NCI-H2227 (cell line): ENCODE measurements around the gene DAP3.
A peak's percentile ranks its signal among the peaks of the same experiment; 100 is the strongest.
"Not testable (repeated sequence)": the region's sequence is repeated elsewhere in the genome, so short reads cannot be mapped to it uniquely, and the experiment has no call there.

ENCODE experiments used
- DNase-seq: peaks from one replicate; lab custom pipeline; 2025; ENCODE audit not compliant: unreplicated experiment; lab: John Stamatoyannopoulos, UW

DAP3 gene

GRCh38 chr1:155689081-155689607 lies at the start of gene DAP3:
DAP3 (plus strand) TSS chr1:155689091; CDS start chr1:155709780, 20,689 bp downstream.
- DNase-seq, result not testable (repeated sequence)

GRCh38 chr1:155640367-155640766 lies 48.5 kb upstream of the DAP3 start:
- no peak for DNase-seq

- not testable (repeated sequence) for DNase-seq
These were observed 46.2 kb upstream of the DAP3 start for GRCh38 chr1:155642559-155643180.

- no peak for DNase-seq
These were observed 45.7 kb upstream of the DAP3 start for GRCh38 chr1:155643230-155643629.

DNA sequence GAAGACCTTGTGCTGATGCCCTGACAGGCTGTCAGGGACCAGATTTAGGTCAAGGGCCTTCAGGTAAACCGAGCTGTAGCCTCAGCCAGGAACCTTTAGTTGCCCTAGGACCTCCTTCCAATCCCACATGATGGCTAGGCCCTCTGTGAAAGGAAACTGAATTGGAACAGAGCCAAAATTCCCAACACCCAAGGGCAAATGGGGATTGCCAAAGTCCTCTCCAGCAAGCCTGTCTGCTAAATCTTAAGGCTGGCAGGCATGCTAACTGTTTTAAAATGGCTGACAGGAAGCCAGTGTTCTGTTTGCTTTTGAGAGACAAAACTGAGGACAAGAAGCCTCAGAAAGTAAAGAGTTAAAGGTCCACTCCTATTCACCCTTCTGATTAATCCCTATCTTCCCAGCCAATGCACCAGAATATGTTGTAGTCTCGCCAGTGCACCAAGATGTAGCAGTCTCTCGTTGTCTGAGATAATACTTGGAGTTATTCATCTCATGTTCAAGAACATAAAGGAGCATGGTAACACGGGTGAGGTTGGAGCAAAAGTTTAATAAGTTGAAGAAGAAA lies 43.8 kb upstream of the DAP3 start:
- DNase-seq, result no peak

DNA sequence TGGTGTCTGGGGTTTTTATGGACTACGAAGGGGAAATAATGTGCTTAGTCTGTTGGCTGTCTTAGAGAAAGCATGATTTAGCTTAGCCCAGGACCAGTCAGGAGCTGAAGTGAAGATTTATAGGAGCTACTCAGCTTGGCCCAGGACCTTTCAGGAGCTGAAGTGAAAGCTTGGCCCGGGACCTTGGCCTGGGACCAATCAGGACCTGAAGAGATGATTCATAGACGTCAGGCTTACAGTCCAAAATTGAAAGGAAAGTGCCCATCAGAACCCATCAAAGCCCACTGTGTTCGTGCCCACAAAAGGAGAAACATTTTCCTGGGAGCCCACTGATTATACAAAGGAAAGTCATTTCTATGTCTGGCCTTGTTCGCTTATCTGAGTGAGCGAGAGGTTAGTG lies 43.2 kb upstream of the DAP3 start:
- DNase-seq, result no peak

DNA sequence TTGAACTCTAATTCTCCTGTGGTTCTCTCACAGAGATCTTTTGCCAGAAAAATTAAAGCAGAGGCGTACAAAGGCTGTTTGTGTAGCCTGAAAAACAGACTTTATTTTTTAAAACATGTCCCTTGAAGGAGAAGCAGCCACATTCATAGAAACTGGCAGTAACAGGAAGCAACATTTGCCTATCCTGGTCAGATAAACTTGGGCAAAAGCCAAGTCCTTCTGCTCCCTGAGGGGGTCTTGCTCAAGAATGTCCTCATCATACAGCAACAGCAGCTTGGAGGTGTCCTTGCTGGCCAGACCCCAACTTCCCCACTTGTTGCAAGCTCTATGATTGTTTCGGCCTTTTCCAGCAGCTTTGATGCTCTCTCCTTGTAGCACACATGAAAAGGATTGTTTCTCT lies 42.6 kb upstream of the DAP3 start:
- DNase-seq, result no peak

DNA sequence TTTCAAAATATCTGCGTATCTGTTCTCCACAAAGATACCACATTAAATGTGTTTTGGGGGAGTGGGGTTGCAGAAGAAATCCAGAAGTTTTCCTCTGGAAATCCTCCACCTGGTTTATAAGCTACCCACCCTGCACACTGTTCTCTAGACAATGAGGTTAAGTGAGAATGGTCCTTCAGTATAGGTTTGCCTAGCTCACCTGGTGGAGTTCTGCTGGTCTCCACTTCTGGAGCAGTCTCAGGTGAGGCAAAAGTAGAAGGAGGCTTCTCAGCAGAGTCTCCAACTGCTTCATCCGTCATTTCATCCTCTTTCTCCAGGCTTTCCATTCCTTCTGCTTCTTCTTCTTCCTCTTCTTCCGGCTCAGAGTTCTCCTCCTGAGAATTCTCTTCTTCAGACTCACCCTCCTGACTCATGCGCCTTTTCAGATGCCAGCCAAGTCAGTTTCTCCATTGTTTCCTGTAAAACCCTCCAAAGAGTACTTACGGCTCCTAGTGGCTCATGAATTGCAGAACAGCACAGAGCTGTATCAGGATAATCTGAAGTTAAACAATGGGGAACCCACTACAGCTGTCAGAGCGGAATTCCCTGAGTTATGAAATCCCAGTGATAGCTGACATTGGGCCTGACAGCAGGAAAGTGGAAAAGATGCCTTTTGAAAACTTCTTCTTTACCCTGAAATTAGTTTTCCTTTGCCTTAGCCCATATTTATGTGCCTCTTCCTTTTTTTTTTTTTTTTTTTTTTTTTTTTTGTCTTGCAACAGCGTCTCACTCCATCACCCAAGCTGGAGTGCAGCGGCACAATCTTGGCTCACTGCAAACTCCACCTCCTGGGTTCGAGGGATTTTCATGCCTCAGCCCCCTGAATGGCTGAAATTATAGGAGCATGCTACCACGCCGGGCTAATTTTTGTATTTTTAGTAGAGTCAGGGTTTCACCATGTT lies 40.4 kb upstream of the DAP3 start:
- DNase-seq, result peak; percentile 15

GRCh38 chr1:155649676-155650075 lies 39.2 kb upstream of the DAP3 start:
- no peak for DNase-seq

DNA sequence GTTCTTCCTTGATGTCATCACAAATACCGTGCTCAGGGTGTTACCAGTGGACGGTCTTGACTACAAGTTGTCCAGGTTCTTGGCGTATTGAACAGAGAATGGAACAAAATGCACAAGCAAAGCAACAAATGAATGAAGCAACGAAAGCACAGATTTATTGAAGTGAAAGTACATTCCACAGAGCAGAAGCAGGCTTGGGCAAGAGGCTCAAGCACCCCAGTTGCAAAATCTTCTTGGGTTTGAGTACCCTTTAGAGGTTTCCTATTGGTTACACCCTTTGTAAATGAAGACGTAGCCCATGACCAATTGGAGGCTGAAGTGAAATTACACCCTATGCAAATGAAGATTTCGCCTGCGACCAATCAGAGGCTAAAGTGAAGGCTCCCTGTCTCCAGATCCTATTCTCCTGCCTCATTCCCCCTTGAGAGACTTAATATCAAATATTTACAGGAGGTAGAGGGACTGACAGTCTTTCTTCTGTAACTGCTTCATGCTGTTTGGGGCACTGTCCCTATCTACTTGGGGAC lies 38.6 kb upstream of the DAP3 start:
- DNase-seq, result no peak

DNA sequence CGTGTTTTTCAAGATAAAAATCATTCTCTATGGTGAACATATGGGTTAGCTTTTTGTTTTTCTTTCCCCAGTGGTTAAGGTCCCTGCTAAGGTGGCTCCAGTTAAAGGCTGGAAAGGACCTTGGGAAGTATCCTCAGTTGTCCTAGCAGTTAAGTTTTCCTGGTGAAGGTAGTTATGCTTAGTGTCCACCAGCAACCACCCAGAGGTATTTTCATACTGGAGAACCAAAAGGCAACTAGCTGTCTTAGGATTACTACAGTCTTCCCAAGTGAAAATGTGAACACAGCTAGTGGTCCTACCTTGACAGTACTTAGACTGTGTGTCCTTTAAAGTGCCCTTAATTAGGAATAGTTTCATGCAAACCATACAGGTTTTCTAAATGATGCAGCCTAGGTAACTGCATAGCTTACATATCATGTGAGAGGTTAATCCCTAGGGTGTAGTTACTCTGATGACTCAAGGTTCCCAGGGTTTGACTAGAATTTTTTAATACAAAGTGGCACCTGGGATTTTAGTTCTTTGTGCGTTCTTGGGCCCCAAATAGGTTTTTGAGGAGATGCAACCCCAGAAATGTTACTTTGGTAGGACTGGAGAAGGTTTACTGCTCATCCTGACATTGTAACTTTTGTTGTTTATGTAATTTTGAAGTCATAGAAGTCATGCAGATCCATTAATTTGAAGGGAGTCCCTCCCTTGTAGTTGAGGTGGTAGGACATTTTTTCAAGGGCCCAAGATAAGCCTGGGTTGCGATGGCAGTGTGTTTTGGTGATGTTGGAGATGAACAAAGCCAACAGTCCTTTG lies 36.8 kb upstream of the DAP3 start:
- no peak for DNase-seq

GRCh38 chr1:155652951-155653350 lies 35.9 kb upstream of the DAP3 start:
- no peak for DNase-seq

- DNase-seq, result no peak
These were observed 31.4 kb upstream of the DAP3 start for GRCh38 chr1:155657463-155657862.

GRCh38 chr1:155661239-155661638 lies 27.7 kb upstream of the DAP3 start:
- not testable (repeated sequence) for DNase-seq

DNA sequence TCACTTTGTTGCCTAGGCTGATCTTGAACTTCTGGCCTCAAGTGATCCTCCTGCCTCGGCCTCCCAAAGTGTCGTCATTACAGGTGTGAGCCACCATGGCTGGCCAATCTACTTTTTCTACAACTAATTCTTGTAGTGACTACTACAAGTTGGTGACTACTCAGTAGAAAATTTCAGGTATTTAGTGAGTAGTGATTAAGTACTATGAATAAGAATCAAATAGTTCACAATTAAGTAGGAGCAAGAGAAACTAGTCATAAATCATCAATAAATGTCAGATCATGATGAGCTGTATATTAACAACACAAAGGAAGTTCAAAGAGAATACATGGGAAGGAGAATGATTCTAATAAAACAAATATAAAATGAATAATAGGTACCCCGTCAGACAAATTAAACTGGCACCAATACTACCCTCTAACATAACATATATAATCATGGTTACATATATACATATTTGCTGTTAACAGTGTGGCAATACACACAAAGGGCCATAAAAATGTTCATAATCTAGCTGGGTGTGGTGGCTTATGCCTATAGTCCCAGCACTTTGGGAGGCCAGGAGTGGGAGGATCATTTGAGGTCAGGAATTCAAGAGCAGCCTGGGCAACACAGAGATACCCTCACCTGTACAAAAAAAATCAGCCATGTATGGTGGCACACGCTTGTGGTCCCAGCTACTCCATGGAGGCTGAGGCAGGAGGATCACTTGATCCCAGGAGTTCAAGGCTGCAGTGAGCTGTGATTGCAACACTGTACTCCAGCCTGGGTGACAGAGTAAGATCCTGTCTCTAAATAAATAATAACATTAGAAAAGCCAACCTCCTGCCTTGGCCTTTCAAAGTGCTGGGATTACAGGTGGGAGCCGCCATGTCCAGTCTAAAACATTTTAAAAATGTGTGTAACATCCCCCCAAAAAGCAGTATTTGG lies 19.4 kb upstream of the DAP3 start:
- no peak for DNase-seq

DNA sequence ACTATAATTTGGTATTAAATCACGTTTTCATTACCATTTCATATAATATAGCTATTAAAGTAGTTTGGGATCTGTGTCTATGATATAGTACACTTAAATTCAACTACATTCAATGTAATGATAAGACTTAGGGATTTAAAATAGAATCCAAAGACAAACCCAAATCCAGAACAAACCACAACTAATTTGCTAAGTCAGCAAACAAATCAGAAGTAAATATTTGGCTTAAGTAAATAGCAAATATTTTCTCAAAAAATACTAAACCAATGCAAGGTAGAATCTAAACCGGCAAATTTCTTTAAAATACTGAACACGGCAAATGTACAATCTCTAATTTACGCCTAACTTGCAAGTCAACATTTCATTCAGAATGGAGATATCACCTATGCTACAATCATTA lies 17.1 kb upstream of the DAP3 start:
- no peak for DNase-seq

GRCh38 chr1:155673003-155673402 lies 15.9 kb upstream of the DAP3 start:
- DNase-seq, result no peak

GRCh38 chr1:155678027-155678426 lies 10.9 kb upstream of the DAP3 start:
- DNase-seq, result no peak

DNA sequence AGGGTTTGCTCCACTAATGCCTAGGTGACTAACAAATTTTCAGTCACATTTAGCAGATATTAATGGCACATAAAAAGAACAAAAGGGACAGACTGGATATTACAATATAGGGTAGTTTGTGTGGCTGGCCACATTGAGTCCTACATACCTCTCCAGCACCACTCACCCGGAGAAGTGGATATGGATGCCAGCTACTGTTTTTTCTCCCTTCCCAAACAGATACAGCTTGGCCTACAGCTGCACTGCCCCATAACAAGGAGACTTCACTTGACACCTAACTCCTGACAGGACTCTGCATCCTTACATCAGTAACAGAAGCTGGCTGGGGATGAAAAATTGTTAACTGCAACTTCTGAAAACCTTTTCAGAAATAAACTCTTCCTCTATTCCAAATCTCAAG lies 9.9 kb upstream of the DAP3 start:
- DNase-seq, result not testable (repeated sequence)

DNA sequence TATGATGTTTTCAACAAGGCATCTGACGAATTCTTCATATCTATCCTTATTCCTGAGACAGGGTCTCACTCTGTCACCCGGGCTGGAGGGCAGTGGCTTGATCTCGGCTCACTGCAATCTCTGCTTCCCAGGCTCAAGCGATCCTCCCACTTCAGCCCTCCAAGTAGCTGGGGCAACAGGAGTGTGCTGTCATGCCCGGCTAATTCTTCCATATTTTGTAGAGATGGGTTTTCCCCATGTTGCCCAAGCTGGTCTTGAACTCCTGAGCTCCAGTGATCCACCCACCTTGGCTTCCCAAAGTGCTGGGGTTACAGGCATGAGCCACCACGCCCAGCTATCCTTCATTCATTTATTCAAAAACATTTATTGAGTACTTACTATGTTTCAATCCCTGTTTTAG lies 8.4 kb upstream of the DAP3 start:
- no peak for DNase-seq
